Stimulated activated naive CD8-positive, alpha-beta T cell treated with anti-CD3 and anti-CD28 coated beads, Interleukin-15, Interleukin-2, amounts not matched to agents 100 U/mL and 50 U/mL, for 24 hours (primary cell): ENCODE results near the gene ZNF837.

Experiments used
- ATAC-seq: fragments of 150-1000 bp; cut with Tn5 transposase; one replicate; pipeline ENCODE4 v1.10.0; 2021
- DNase-seq: peaks from one replicate; pipeline ENCODE4 v3.0.0; 2021

ZNF837 gene

GRCh38 chr19:58318297-58318696 lies 62.5 kb downstream of the ZNF837 start:
- no peak for DNase-seq
- no peak for ATAC-seq
